CD14-positive monocyte (primary cell): ENCODE data around the gene TOMM6. TPM values are rescaled to one million over a fixed set of nuclear protein-coding genes. Genes with fewer than 3 reads are reported as not detected.

Experiments
- DNase-seq, 3 donors: peaks; one replicate each; pipeline ENCODE4 v3.0.0-alpha.2; 2011 to 2022
- H2AFZ ChIP-seq: 2 replicates; pipeline ENCODE4 v1.6.0; 2012; ENCODE audit warnings: mild to moderate bottlenecking, low read depth, low read length, inconsistent platforms; ENCODE audit not compliant: insufficient read depth, poor library complexity, severe bottlenecking
- H3K27ac ChIP-seq, 2 donors: 1 replicate in 1 of 2; 2 replicates in 1 of 2; pipeline ENCODE4 v1.5.1; 2012 to 2013; ENCODE audit warnings: low read length in 2 of 2, control low read depth in 1 of 2, inconsistent platforms in 1 of 2, low read depth in 1 of 2, mild to moderate bottlenecking in 1 of 2
- H3K27me3 ChIP-seq, 2 donors: one replicate each; pipeline versions ENCODE4 v1.6.0 to v1.6.1; 2011 to 2013; ENCODE audit warnings: low read length in 2 of 2; ENCODE audit not compliant: control insufficient read depth in 2 of 2, insufficient read depth in 2 of 2
- H3K36me3 ChIP-seq, 2 donors: replicated peaks in 1 of 2; 1 replicate in 1 of 2; 2 replicates in 1 of 2; pipeline versions ENCODE4 v1.5.1 to v1.6.1; 2012 to 2013; ENCODE audit warnings: low read length in 2 of 2, control low read depth in 1 of 2, inconsistent platforms in 1 of 2, mild to moderate bottlenecking in 1 of 2; ENCODE audit not compliant: insufficient read depth in 2 of 2, control insufficient read depth in 1 of 2
- H3K4me1 ChIP-seq, 2 donors: 1 replicate in 1 of 2; 2 replicates in 1 of 2; pipeline versions ENCODE4 v1.5.1 to v1.6.1; 2012 to 2013; ENCODE audit warnings: low read length in 2 of 2, control low read depth in 1 of 2, inconsistent platforms in 1 of 2, mild to moderate bottlenecking in 1 of 2, moderate library complexity in 1 of 2; ENCODE audit not compliant: insufficient read depth in 2 of 2, control insufficient read depth in 1 of 2
- H3K4me2 ChIP-seq: replicated peaks from 2 replicates; pipeline ENCODE3; 2012; ENCODE audit warnings: low read length, moderate library complexity, mild to moderate bottlenecking; ENCODE audit not compliant: poor library complexity, severe bottlenecking; ENCODE audit errors: extremely low read depth
- H3K4me3 ChIP-seq, 3 experiments: fragments of 200-600 bp in 1 of 3; sonication (generic) in 1 of 3; replicated peaks in 1 of 3; 1 replicate in 2 of 3; 2 replicates in 1 of 3; pipeline ENCODE4 v1.5.1; 2011 to 2013; ENCODE audit warnings: low read length in 3 of 3, mild to moderate bottlenecking in 3 of 3, control low read depth in 2 of 3, low read depth in 2 of 3, inconsistent platforms in 1 of 3, moderate library complexity in 1 of 3
- H3K79me2 ChIP-seq: 2 replicates; pipeline ENCODE4 v1.6.0; 2012; ENCODE audit warnings: mild to moderate bottlenecking, control low read depth, inconsistent platforms, low read length, moderate library complexity; ENCODE audit not compliant: insufficient read depth
- H3K9ac ChIP-seq: 2 replicates; pipeline ENCODE4 v1.6.0; 2017; ENCODE audit warnings: low read length, mild to moderate bottlenecking; ENCODE audit not compliant: insufficient read depth, poor library complexity, severe bottlenecking
- H3K9me3 ChIP-seq, 2 donors: replicated peaks in 1 of 2; 1 replicate in 1 of 2; 2 replicates in 1 of 2; pipeline versions ENCODE4 v1.5.1 to v1.6.1; 2012 to 2013; ENCODE audit warnings: low read length in 2 of 2, control low read depth in 1 of 2; ENCODE audit not compliant: control insufficient read depth in 1 of 2, insufficient read depth in 1 of 2
- H4K20me1 ChIP-seq: 2 replicates; pipeline ENCODE4 v1.6.0; 2012; ENCODE audit warnings: mild to moderate bottlenecking, low read length, control low read depth, moderate library complexity; ENCODE audit not compliant: insufficient read depth
- H3K27ac Mint-ChIP-seq, 7 donors: one replicate each; pipeline ENCODE4 v1.8.0; 2020; ENCODE audit warnings: mild to moderate bottlenecking in 7 of 7, mixed read lengths in 7 of 7, moderate library complexity in 6 of 7, inconsistent platforms in 2 of 7
- H3K27me3 Mint-ChIP-seq, 3 donors: one replicate each; pipeline ENCODE4 v1.8.0; 2021 to 2022; ENCODE audit warnings: low read depth in 3 of 3, mild to moderate bottlenecking in 3 of 3, mixed read lengths in 3 of 3, moderate library complexity in 3 of 3, inconsistent platforms in 1 of 3
- H3K36me3 Mint-ChIP-seq, 2 donors: one replicate each; pipeline ENCODE4 v1.8.0; 2020; ENCODE audit warnings: mixed read lengths in 2 of 2, inconsistent platforms in 1 of 2, mild to moderate bottlenecking in 1 of 2
- H3K4me1 Mint-ChIP-seq: one replicate; pipeline ENCODE4 v1.8.0; 2020; ENCODE audit warnings: mild to moderate bottlenecking, mixed read lengths
- H3K4me3 Mint-ChIP-seq, 2 donors: one replicate each; pipeline ENCODE4 v1.8.0; 2020; ENCODE audit warnings: mild to moderate bottlenecking in 2 of 2, mixed read lengths in 2 of 2, moderate library complexity in 1 of 2
- H3K9me3 Mint-ChIP-seq, 7 donors: one replicate each; pipeline ENCODE4 v1.8.0; 2020 to 2022; ENCODE audit warnings: mixed read lengths in 7 of 7, mild to moderate bottlenecking in 6 of 7, moderate library complexity in 6 of 7, inconsistent platforms in 2 of 7
- WGBS: methylation state at CpG from one replicate; pipeline ENCODE4 v1.1.5; 2013; ENCODE audit warnings: missing lambda C conversion rate; ENCODE audit not compliant: insufficient coverage; 5-methylcytosine and 5-hydroxymethylcytosine counted together
- intact Hi-C, 2 donors: fragments of 100-400 bp; cut with micrococcal nuclease; formaldehyde crosslinking; loops; one replicate each; pipeline versions ENCODE4 v1.15.0 to v1.15.1; 2023
- polyA plus RNA-seq, 3 donors: library from polyadenylated mRNA; depleted of rRNA in 1 of 3; unstranded in 2 of 3; stranded (reverse) in 1 of 3; fragments of 300-500 nt in 2 of 3; fragments of >200 nt in 1 of 3; fragmentation: Illumina TruSeq in 2 of 3; gene quantifications; 1 replicate in 2 of 3; 2 replicates in 1 of 3; pipeline ENCODE4 v1.2.3, GENCODE V29; 2012 to 2021
- TF ChIP-seq, protein P1 (sequence below): fragments of 200-600 bp; IDR thresholded peaks from one replicate; pipeline ENCODE4 v1.8.0; 2022; ENCODE audit warnings: antibody characterized with exemption, mild to moderate bottlenecking

TOMM6 gene
- polyA plus RNA-seq, 3 donors: 271 to 382 (median 343) TPM

DNA sequence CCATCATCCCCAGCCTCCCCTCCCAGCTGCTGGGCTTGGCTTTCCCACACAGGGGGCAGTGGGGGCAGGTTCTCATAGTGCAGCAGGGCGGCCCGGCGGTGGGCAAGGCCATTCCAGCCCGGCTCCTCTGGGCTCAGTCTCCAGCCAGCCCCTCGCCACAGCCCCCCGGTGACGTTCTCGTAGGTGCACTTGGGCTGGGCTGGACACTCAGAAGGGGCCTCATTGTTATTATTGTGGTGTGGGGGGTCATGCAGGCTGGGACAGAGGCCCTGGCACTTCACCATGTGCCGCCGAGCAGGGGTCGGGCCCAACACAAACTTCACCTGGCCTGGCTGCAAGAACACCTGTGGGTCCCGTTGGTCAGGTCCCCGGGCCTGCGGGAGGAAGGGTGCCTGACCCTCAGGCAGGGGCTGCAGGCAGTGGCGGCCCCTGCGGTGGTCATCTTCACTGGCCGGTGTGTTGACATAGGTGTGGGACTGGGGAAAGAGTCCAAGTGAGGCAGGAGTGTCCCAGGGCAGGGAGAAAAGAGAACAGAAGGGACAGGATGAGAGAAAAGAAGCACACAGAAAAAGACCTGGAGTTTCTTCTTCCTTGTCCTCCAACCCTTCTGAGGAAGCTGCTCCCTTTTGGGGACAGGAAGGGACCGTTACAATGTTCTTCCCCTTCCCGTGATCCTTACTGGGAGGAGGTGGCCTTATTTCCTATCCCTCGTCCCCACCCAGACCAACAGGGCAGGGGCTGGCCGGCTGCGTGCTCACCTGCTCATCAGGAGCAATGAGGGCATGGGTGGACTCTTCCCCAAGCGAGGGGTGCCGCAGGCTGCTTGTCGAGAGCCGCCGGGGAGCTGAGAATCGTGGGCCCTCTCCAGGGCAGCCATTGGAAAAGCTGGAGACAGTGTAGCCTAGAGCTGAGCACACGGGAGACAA, 16.2 kb upstream of the TOMM6 start:
- intact Hi-C loops: loop anchor here (10.0 kb wide), 2 partner anchors 67 to 167 kb away; no protein-coding TSS in a partner anchor
- DNase-seq: no peak
- H3K4me1 ChIP-seq: peaks cover 0 to 5% of the 10 kb centered on the region in 2 donors
- H2AFZ ChIP-seq: no peak overlapping the region
- no peaks in the 10 kb centered on the region for H4K20me1 ChIP-seq
- no peak overlapping the region for H3K9ac ChIP-seq
- no peak overlapping the region for H3K4me3 ChIP-seq
- H3K79me2 ChIP-seq: no peaks in the 10 kb centered on the region
- H3K4me2 ChIP-seq: no peak overlapping the region
- no peaks in the 10 kb centered on the region for H3K9me3 ChIP-seq
- no peak overlapping the region for H3K27ac ChIP-seq
- TF ChIP-seq, protein P1, sequence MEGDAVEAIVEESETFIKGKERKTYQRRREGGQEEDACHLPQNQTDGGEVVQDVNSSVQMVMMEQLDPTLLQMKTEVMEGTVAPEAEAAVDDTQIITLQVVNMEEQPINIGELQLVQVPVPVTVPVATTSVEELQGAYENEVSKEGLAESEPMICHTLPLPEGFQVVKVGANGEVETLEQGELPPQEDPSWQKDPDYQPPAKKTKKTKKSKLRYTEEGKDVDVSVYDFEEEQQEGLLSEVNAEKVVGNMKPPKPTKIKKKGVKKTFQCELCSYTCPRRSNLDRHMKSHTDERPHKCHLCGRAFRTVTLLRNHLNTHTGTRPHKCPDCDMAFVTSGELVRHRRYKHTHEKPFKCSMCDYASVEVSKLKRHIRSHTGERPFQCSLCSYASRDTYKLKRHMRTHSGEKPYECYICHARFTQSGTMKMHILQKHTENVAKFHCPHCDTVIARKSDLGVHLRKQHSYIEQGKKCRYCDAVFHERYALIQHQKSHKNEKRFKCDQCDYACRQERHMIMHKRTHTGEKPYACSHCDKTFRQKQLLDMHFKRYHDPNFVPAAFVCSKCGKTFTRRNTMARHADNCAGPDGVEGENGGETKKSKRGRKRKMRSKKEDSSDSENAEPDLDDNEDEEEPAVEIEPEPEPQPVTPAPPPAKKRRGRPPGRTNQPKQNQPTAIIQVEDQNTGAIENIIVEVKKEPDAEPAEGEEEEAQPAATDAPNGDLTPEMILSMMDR: no peak
- Mint-ChIP-seq H3K4me3 (no peak overlapping the region), H3K27ac (peak overlapping the region in 2 of 7 donors; percentile 32 to 37), H3K36me3 (peaks cover 54 to 68% of the 10 kb centered on the region in 2 donors), H3K4me1 (peaks cover 4% of the 10 kb centered on the region), H3K9me3 (no peaks in the 10 kb centered on the region), H3K27me3 (no peaks in the 10 kb centered on the region)
- WGBS: 89% methylated on average over 17 of the region's 29 CpGs
- H3K36me3 ChIP-seq: peaks cover 42 to 64% of the 10 kb centered on the region in 2 donors
- no peaks in the 10 kb centered on the region for H3K27me3 ChIP-seq

DNA sequence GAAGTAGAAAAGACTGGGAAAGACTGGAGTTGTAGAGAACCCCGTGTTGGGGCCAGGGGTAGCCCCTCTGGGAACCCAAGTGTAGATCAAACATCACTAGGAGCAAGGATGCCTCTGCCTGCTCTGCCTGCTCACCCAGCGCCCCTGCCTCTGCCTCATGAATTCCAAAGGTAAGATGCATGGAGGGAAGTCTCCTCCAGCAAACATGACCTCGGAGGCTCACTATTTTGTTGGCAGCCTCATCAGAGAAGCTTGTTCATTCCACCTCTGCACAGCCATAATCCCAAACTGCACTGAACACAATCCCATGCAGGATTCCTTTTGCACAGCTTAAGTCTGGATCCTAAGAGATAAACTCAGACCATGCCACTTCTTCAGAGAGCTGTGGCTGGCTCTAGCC, 12.7 kb upstream of the TOMM6 start:
- H3K27me3 ChIP-seq: no peaks in the 10 kb centered on the region
- no peak overlapping the region for H2AFZ ChIP-seq
- H3K4me1 Mint-ChIP-seq: peaks cover 30% of the 10 kb centered on the region
- DNase-seq: no peak
- H3K9me3 ChIP-seq: no peaks in the 10 kb centered on the region
- peak overlapping the region in 2 of 7 donors; percentile 8 to 30 for H3K27ac Mint-ChIP-seq
- H3K4me2 ChIP-seq: no peak overlapping the region
- H3K4me3 Mint-ChIP-seq: no peak overlapping the region
- H3K9ac ChIP-seq: no peak overlapping the region
- peaks cover 42 to 57% of the 10 kb centered on the region in 2 donors for H3K36me3 ChIP-seq
- intact Hi-C loops: loop anchor here (5.0 to 10.0 kb wide), 3 partner anchors 68 to 170 kb away; no protein-coding TSS in a partner anchor
- no peak overlapping the region for H3K27ac ChIP-seq
- no peaks in the 10 kb centered on the region for H3K27me3 Mint-ChIP-seq
- TF ChIP-seq, protein P1: no peak
- no peaks in the 10 kb centered on the region for H4K20me1 ChIP-seq
- peaks cover 49 to 68% of the 10 kb centered on the region in 2 donors for H3K36me3 Mint-ChIP-seq
- no peak overlapping the region for H3K4me3 ChIP-seq
- H3K9me3 Mint-ChIP-seq: no peaks in the 10 kb centered on the region
- WGBS: 100% methylated on average over 2 of the region's 3 CpGs
- H3K79me2 ChIP-seq: peaks cover 7% of the 10 kb centered on the region
- H3K4me1 ChIP-seq: peaks cover 31 to 37% of the 10 kb centered on the region in 2 donors
